Upper lobe of right lung (tissue), 1 donor: ENCODE measurements around the gene SEMA4G. TPM values are rescaled to one million over a fixed set of nuclear protein-coding genes. Genes with fewer than 3 reads are reported as not detected.

ENCODE experiments used
- ATAC-seq: fragments of 200-7000 bp; cut with Tn5 transposase; one replicate; pipeline ENCODE4 v1.9.1; 2020; ENCODE audit warnings: mild to moderate bottlenecking, moderate library complexity
- DNase-seq: peaks from one replicate; pipeline ENCODE4 v3.0.0-alpha.2; 2020
- H3K27ac ChIP-seq: fragments of 200-600 bp; one replicate; pipeline ENCODE4 v1.8.0; 2022
- H3K27me3 ChIP-seq: fragments of 200-600 bp; one replicate; pipeline ENCODE4 v1.8.0; 2022; ENCODE audit warnings: mild to moderate bottlenecking
- H3K36me3 ChIP-seq: fragments of 200-600 bp; one replicate; pipeline ENCODE4 v1.8.0; 2022
- H3K4me1 ChIP-seq: fragments of 200-600 bp; one replicate; pipeline ENCODE4 v1.8.0; 2022
- H3K4me3 ChIP-seq: fragments of 200-600 bp; one replicate; pipeline ENCODE4 v1.8.0; 2022; ENCODE audit warnings: mild to moderate bottlenecking
- H3K9me3 ChIP-seq: fragments of 200-600 bp; one replicate; pipeline ENCODE4 v1.8.0; 2022
- intact Hi-C: fragments of 100-400 bp; cut with DNase I; formaldehyde crosslinking; loops from one replicate; pipeline ENCODE4 v1.11.0; 2022
- long read RNA-seq: library from polyadenylated mRNA; unstranded; transcript quantifications from one replicate; pipeline ENCODE4 v2.0.0, GENCODE V29; 2021
- total RNA-seq: library from RNA; stranded (reverse); fragmentation: NEBNext Ultra II Directional; extraction: Animal tissue kit (Norgen Biotek cat#: 25700); gene quantifications from one replicate; pipeline ENCODE4 v1.2.1, GENCODE V29; 2021
- TF ChIP-seq, protein P1 (sequence below): fragments of 200-600 bp; IDR thresholded peaks from one replicate; pipeline ENCODE4 v1.8.0; 2022; ENCODE audit warnings: antibody characterized with exemption
- donor health status: DM: no; HTN: yes; CAD: no; lungs with severe emphysema.

Gene SEMA4G, protein sequence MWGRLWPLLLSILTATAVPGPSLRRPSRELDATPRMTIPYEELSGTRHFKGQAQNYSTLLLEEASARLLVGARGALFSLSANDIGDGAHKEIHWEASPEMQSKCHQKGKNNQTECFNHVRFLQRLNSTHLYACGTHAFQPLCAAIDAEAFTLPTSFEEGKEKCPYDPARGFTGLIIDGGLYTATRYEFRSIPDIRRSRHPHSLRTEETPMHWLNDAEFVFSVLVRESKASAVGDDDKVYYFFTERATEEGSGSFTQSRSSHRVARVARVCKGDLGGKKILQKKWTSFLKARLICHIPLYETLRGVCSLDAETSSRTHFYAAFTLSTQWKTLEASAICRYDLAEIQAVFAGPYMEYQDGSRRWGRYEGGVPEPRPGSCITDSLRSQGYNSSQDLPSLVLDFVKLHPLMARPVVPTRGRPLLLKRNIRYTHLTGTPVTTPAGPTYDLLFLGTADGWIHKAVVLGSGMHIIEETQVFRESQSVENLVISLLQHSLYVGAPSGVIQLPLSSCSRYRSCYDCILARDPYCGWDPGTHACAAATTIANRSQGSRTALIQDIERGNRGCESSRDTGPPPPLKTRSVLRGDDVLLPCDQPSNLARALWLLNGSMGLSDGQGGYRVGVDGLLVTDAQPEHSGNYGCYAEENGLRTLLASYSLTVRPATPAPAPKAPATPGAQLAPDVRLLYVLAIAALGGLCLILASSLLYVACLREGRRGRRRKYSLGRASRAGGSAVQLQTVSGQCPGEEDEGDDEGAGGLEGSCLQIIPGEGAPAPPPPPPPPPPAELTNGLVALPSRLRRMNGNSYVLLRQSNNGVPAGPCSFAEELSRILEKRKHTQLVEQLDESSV
- total RNA-seq = 6.7 TPM
- long read RNA-seq, partial matches to known transcripts = 0 of 3 reads
- long read RNA-seq, other reads (novel, unspliced or antisense) = 2 of 3 reads

DNA sequence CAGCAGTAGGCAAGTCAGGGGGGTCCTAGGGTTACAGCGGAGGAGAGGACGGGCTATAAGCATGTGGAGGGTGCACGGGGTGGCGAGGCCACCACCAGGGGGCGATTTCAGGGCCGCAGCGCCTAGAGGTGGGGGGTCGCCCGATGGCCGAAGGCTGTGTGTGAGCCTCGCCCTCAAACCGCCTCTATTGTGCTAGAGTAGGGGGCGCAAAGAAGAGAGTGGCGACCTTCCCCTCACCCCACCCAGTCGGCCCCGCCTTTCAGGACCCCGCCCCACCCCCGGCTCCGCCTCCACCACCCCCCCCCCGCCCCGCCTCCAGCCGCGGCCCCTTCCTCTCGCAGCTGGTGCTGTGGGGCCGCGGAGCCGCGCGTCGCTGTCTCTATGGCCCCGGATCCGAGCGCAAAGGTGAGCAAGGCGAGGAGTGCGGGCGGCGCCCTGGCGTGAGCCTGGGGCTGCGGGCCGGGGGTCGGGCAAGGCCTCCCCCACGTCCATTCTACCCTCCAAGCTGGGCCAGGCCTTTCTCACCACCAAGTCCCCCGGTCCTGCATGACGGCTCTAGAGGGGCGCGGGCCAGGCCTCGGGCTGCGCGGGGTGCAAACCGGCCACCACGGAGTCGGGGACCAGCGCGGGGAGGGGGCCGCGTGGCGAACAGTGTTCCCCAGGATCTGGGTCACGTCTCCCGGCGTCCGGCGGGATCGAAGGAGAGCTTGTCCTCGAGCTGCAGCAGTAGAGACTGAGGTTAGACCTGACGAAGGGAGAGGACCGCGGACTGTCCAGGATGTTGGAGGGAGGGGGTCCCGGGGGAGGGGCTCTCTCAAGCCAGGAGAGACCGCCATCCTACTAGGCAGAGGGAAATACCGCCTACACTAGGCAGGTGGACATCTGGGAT is at the start of gene SEMA4G:
TSS of gene SEMA4G (plus strand) at position 318 of the 889 bp plus-strand sequence. CDS start 3,409 bp downstream, outside the sequence.
- peak within 1 kb of the TSS; percentile 66 for H3K4me3 ChIP-seq

DNA sequence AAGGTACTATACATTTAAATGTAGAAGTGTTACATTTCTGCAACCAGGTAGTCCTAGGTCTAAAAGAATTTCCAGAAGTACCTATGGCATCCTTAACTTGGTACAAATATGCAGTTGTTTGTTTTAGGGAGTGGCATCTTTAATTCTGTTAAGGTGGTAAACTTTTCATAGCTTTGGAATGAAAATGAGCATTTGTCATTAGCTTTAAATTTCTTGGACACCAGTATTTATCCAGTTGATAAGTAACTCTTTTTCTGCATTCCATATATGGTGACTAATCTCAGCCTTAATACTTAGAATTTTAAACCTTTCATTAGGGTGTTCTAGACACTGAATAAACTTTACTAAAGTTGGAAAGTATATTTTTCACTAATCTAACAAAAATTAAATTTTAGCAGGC is 45.7 kb upstream of the SEMA4G start:
- no peaks in the 10 kb centered on the region for H3K4me1 ChIP-seq
- DNase-seq (no peak), ATAC-seq (no peak)
- no peaks in the 10 kb centered on the region for H3K27me3 ChIP-seq
- intact Hi-C loops = no loop called here
- H3K9me3 ChIP-seq = no peaks in the 10 kb centered on the region
- H3K27ac ChIP-seq = no peak overlapping the region
- TF ChIP-seq, protein P1, sequence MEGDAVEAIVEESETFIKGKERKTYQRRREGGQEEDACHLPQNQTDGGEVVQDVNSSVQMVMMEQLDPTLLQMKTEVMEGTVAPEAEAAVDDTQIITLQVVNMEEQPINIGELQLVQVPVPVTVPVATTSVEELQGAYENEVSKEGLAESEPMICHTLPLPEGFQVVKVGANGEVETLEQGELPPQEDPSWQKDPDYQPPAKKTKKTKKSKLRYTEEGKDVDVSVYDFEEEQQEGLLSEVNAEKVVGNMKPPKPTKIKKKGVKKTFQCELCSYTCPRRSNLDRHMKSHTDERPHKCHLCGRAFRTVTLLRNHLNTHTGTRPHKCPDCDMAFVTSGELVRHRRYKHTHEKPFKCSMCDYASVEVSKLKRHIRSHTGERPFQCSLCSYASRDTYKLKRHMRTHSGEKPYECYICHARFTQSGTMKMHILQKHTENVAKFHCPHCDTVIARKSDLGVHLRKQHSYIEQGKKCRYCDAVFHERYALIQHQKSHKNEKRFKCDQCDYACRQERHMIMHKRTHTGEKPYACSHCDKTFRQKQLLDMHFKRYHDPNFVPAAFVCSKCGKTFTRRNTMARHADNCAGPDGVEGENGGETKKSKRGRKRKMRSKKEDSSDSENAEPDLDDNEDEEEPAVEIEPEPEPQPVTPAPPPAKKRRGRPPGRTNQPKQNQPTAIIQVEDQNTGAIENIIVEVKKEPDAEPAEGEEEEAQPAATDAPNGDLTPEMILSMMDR = no peak
- H3K4me3 ChIP-seq = no peak overlapping the region
- H3K36me3 ChIP-seq = peaks cover 98% of the 10 kb centered on the region

More for the DNA sequence above, at the start of gene SEMA4G:
- DNase-seq = peak; percentile 77
- H3K9me3 ChIP-seq = no peaks in the 10 kb centered on the region
- intact Hi-C loops = no loop called here
- H3K27ac ChIP-seq = no peak within 1 kb of the TSS
- TF ChIP-seq, protein P1 = peak; percentile 70
- H3K36me3 ChIP-seq = peaks cover 14% of the 10 kb centered on the region
- ATAC-seq = peak; percentile 78
- H3K4me1 ChIP-seq = peaks cover 13% of the 10 kb centered on the region
- H3K27me3 ChIP-seq = no peaks in the 10 kb centered on the region

DNA sequence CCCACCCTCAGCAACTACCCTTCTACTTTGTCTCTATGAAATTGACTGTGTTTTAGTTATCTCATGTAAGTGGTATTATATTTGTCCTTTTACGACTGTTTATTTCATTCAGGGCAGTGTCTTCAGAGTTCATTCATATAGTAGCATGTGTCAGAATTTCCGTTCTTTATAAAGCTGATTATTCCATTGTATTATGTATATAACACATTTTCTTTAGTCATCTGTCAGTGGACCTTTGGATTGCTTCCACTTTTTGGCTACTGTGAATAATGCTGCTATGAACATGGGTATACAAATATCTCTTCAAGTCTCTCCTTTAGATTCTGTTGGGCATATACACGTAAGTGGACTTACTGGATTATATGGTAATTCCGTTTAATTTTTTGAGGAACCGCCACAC is 42.0 kb upstream of the SEMA4G start:
- intact Hi-C loops = no loop called here
- DNase-seq (no peak), ATAC-seq (no peak)
- TF ChIP-seq, protein P1 = no peak
- peaks cover 98% of the 10 kb centered on the region for H3K36me3 ChIP-seq
- no peak overlapping the region for H3K27ac ChIP-seq
- no peaks in the 10 kb centered on the region for H3K27me3 ChIP-seq
- no peaks in the 10 kb centered on the region for H3K9me3 ChIP-seq
- no peak overlapping the region for H3K4me3 ChIP-seq
- H3K4me1 ChIP-seq = no peaks in the 10 kb centered on the region

DNA sequence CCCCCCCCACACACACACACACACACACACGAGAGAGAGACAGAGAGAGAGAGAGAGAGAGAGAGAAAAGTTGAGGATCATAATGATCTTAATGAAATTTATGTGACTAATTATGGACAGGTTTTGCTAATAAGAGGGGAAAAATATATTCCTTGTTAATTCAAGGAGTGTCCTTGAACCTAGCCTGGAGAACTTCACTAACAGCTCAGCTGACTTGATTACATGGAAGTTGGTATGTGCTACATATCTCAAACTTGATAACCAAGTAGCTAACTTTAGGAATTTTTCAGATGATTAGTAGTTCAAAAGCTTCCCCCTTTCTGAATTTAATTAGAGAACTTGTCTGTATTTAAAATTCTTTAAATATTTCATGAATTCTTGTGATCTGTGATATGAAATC is 41.3 kb upstream of the SEMA4G start:
- Histone ChIP-seq H3K36me3 (peaks cover 98% of the 10 kb centered on the region), H3K9me3 (no peaks in the 10 kb centered on the region), H3K27me3 (no peaks in the 10 kb centered on the region), H3K27ac (no peak overlapping the region), H3K4me1 (no peaks in the 10 kb centered on the region), H3K4me3 (no peak overlapping the region)
- intact Hi-C loops = no loop called here
- TF ChIP-seq, protein P1 = no peak
- DNase-seq (no peak), ATAC-seq (no peak)

DNA sequence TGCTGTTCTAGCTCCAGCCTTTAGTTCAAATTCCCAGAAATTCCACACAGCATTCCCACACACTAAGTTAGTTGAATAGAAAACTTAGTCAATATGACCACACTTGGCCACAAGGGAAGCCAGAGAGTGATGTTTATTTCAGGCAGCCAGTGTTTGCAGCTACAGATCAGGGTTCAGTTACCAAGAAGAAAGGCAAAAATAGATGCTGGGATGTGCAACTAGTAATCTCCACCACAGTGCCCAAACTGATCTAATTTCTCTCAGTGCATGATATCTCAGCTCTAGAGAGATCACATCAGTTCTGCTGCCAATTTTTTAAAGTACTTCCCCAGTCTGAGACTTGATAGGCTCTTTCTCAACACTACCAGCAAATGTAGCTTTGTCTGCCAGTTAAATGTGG is 38.9 kb upstream of the SEMA4G start:
- TF ChIP-seq, protein P1 = no peak
- intact Hi-C loops = no loop called here
- H3K36me3 ChIP-seq = peaks cover 98% of the 10 kb centered on the region
- no peak overlapping the region for H3K27ac ChIP-seq
- H3K9me3 ChIP-seq = no peaks in the 10 kb centered on the region
- no peaks in the 10 kb centered on the region for H3K4me1 ChIP-seq
- H3K27me3 ChIP-seq = no peaks in the 10 kb centered on the region
- ATAC-seq (no peak), DNase-seq (no peak)
- H3K4me3 ChIP-seq = no peak overlapping the region
